NCI-H748 (cell line): ENCODE measurements around the gene SH3D19.
"Not testable (repeated sequence)": the region's sequence is repeated elsewhere in the genome, so short reads cannot be mapped to it uniquely, and the experiment has no call there.

Experiments used
- DNase-seq: peaks from one replicate; lab custom pipeline; 2025; ENCODE audit not compliant: unreplicated experiment; lab: John Stamatoyannopoulos, UW

The SH3D19 gene

GRCh38 chr4:151236036-151236435 is 89.4 kb downstream of the SH3D19 start:
- DNase-seq: no peak

- DNase-seq: not testable (repeated sequence)
These were observed 90.0 kb downstream of the SH3D19 start for GRCh38 chr4:151235373-151235772.

- DNase-seq: no peak
These were observed 91.8 kb downstream of the SH3D19 start for GRCh38 chr4:151233600-151233999.

GRCh38 chr4:151231915-151232595 is 93.3 kb downstream of the SH3D19 start:
- no peak for DNase-seq

GRCh38 chr4:151228189-151229119 is 97.0 kb downstream of the SH3D19 start:
- no peak for DNase-seq

- DNase-seq: no peak
These were observed 97.7 kb downstream of the SH3D19 start for GRCh38 chr4:151227731-151228130.

- DNase-seq: no peak
These were observed 98.2 kb downstream of the SH3D19 start for GRCh38 chr4:151227172-151227571.

GRCh38 chr4:151226004-151226932 is 99.1 kb downstream of the SH3D19 start:
- no peak for DNase-seq

- DNase-seq: no peak
These were observed 101.9 kb downstream of the SH3D19 start for GRCh38 chr4:151223465-151223864.

- no peak for DNase-seq
These were observed 105.5 kb downstream of the SH3D19 start for GRCh38 chr4:151219948-151220347.

GRCh38 chr4:151219091-151219490 is 106.3 kb downstream of the SH3D19 start:
- DNase-seq: no peak

GRCh38 chr4:151218343-151218742 is 107.1 kb downstream of the SH3D19 start:
- DNase-seq: no peak

- no peak for DNase-seq
These were observed 108.1 kb downstream of the SH3D19 start for GRCh38 chr4:151217326-151217725.

- no peak for DNase-seq
These were observed 110.1 kb downstream of the SH3D19 start for GRCh38 chr4:151215295-151215694.

GRCh38 chr4:151207868-151208267 is 117.5 kb downstream of the SH3D19 start:
- DNase-seq: no peak

- no peak for DNase-seq
These were observed 118.2 kb downstream of the SH3D19 start for GRCh38 chr4:151207186-151207585.

- DNase-seq: no peak
These were observed 119.0 kb downstream of the SH3D19 start for GRCh38 chr4:151206241-151207005.

GRCh38 chr4:151205722-151206121 is 119.7 kb downstream of the SH3D19 start:
- no peak for DNase-seq

GRCh38 chr4:151204925-151205524 is 120.4 kb downstream of the SH3D19 start:
- DNase-seq: no peak

- no peak for DNase-seq
These were observed 122.5 kb downstream of the SH3D19 start for GRCh38 chr4:151202851-151203455.
